ENCODE results near the gene SLC25A10.

DNA sequence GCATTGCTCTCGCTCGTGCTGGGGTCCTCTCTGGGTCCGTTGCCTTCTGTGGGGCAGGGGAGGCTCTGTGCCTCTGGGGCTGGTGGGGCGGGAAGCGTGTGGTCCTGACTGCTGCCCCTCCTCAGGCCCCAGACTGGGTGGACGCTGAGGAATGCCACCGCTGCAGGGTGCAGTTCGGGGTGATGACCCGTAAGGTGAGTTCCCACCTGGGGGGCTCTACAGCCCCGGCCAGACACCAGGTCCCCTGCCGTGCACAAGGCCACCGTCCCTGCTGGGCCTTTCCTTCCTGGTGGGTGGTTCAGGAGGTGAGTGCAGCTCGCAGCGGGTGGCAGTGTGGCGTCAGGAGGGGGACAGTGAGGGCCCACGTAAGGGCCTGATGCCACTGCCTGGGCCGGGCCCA, 21.5 kb upstream of the SLC25A10 start:
- TF ChIP-seq ZBTB48 (tag by site-specific recombination; IDR thresholded peaks at IDR 0.05) = no peak
- no peak for TF ChIP-seq KLF1 (tag by site-specific recombination; IDR thresholded peaks at IDR 0.05)
- no peak for TF ChIP-seq ZNF629 (tag by site-specific recombination; IDR thresholded peaks at IDR 0.05)
- TF ChIP-seq, protein P1, sequence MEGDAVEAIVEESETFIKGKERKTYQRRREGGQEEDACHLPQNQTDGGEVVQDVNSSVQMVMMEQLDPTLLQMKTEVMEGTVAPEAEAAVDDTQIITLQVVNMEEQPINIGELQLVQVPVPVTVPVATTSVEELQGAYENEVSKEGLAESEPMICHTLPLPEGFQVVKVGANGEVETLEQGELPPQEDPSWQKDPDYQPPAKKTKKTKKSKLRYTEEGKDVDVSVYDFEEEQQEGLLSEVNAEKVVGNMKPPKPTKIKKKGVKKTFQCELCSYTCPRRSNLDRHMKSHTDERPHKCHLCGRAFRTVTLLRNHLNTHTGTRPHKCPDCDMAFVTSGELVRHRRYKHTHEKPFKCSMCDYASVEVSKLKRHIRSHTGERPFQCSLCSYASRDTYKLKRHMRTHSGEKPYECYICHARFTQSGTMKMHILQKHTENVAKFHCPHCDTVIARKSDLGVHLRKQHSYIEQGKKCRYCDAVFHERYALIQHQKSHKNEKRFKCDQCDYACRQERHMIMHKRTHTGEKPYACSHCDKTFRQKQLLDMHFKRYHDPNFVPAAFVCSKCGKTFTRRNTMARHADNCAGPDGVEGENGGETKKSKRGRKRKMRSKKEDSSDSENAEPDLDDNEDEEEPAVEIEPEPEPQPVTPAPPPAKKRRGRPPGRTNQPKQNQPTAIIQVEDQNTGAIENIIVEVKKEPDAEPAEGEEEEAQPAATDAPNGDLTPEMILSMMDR (tag by site-specific recombination; IDR thresholded peaks at IDR 0.05) = no peak
- no peak for TF ChIP-seq GLI2 (tag by site-specific recombination; IDR thresholded peaks at IDR 0.05; ENCODE audit: borderline replicate concordance, low read depth)
- TF ChIP-seq ZFP41 (tag by site-specific recombination; IDR thresholded peaks at IDR 0.05; ENCODE audit: borderline replicate concordance) = no peak
- TF ChIP-seq ZNF501 (tag by site-specific recombination; IDR thresholded peaks at IDR 0.05) = no peak
- TF ChIP-seq ZSCAN30 (tag by site-specific recombination; IDR thresholded peaks at IDR 0.05) = no peak
- TF ChIP-seq, protein P2, sequence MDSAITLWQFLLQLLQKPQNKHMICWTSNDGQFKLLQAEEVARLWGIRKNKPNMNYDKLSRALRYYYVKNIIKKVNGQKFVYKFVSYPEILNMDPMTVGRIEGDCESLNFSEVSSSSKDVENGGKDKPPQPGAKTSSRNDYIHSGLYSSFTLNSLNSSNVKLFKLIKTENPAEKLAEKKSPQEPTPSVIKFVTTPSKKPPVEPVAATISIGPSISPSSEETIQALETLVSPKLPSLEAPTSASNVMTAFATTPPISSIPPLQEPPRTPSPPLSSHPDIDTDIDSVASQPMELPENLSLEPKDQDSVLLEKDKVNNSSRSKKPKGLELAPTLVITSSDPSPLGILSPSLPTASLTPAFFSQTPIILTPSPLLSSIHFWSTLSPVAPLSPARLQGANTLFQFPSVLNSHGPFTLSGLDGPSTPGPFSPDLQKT (IDR thresholded peaks at IDR 0.05; ENCODE audit: borderline replicate concordance, low read depth, low read length) = no peak
- no peak for TF ChIP-seq BCL11A (tag by site-specific recombination; IDR thresholded peaks at IDR 0.05; ENCODE audit: low read depth)
- no peak for TF ChIP-seq SP2 (tag by site-specific recombination; IDR thresholded peaks at IDR 0.05)
- no peak for TF ChIP-seq ZNF350 (tag by site-specific recombination; IDR thresholded peaks at IDR 0.05)
- no peak for TF ChIP-seq ZNF433 (tag by site-specific recombination; IDR thresholded peaks at IDR 0.05; ENCODE audit: low read depth)
